B cell (primary cell): ENCODE data around the gene LSM4.

Source experiments
- CTCF ChIP-seq: fragments of 200-600 bp; IDR thresholded peaks from one replicate; pipeline ENCODE4 v1.8.0; 2022; ENCODE audit warnings: antibody characterized with exemption, mild to moderate bottlenecking
- EZH2 ChIP-seq: IDR thresholded peaks from 2 replicates; pipeline ENCODE4 v1.6.1; 2012; ENCODE audit warnings: borderline replicate concordance, low read depth, mild to moderate bottlenecking, moderate library complexity, low read length; ENCODE audit not compliant: insufficient read depth, poor library complexity, severe bottlenecking

GRCh38 chr19:18332917-18333530 is 10.1 kb upstream of the LSM4 start:
- no peak for TF ChIP-seq CTCF
- TF ChIP-seq EZH2, result no peak
